Ovary (tissue), 3 donors: ENCODE measurements around the gene GPATCH1.

Source experiments
- CTCF ChIP-seq, 3 donors: fragments of 450-650 bp in 2 of 3; fragments of 200-600 bp in 1 of 3; IDR thresholded peaks; one replicate each; pipeline versions ENCODE4 v1.5.1 to v1.8.0; 2016 to 2022; ENCODE audit warnings: antibody characterized with exemption in 3 of 3, mild to moderate bottlenecking in 1 of 3
- EP300 ChIP-seq: sonication (generic); formaldehyde crosslinking; IDR thresholded peaks from one replicate; pipeline ENCODE4 v1.6.1; 2017; ENCODE audit warnings: antibody characterized with exemption
- POLR2A ChIP-seq: fragments of 450-650 bp; IDR thresholded peaks from one replicate; pipeline ENCODE4 v1.6.1; 2017; ENCODE audit warnings: antibody characterized with exemption, mild to moderate bottlenecking, moderate library complexity
- donor health status: DM: no; HTN: no; CAD: no.

DNA sequence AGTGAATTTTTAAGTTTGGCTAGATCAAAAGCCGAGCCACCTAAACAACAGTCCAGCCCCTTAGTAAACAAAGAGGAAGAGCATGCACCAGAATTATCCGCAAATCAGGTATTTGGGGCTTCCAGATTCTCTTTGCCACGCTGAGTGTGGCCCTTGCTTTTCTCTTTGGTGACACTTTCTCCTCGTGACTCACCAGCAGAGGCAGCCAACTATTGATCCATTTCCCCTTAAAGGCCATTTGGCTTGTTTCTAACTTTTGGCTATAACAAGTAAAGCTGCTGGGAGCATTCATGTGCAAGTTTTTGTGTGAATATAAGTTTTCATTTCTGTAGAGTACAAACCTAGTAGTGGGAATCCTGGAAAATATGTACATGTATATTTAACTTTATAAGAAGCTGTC lies 33.3 kb downstream of the GPATCH1 start:
- no peak for TF ChIP-seq CTCF (IDR thresholded peaks at IDR 0.05)
- no peak for TF ChIP-seq POLR2A
- no peak for TF ChIP-seq EP300
